GM21528 (cell line): ENCODE measurements around the gene ZSWIM7.
"Not testable (repeated sequence)": the region's sequence is repeated elsewhere in the genome, so short reads cannot be mapped to it uniquely, and the experiment has no call there.

Source experiments
- ATAC-seq: cut with Tn5 transposase; IDR thresholded peaks from one replicate; pipeline ENCODE4 v1.9.1; 2021; ENCODE audit warnings: mild to moderate bottlenecking, moderate library complexity; ENCODE audit not compliant: unreplicated experiment, low FRiP score

The ZSWIM7 gene

GRCh38 chr17:15999974-16000827, 697 bp upstream of the ZSWIM7 start:
- ATAC-seq: peak; percentile 48

GRCh38 chr17:15998031-15998562, 1.4 kb downstream of the ZSWIM7 start:
- no peak for ATAC-seq

GRCh38 chr17:15996322-15996721, 3.2 kb downstream of the ZSWIM7 start:
- ATAC-seq: no peak

- ATAC-seq: no peak
Measured at GRCh38 chr17:15981646-15982580, 17.6 kb downstream of the ZSWIM7 start.

GRCh38 chr17:15981208-15981607, 18.3 kb downstream of the ZSWIM7 start:
- peak; percentile 76 for ATAC-seq

- ATAC-seq: not testable (repeated sequence)
Measured at GRCh38 chr17:15979013-15979412, 20.5 kb downstream of the ZSWIM7 start.

GRCh38 chr17:15978606-15979005, 20.9 kb downstream of the ZSWIM7 start:
- no peak for ATAC-seq

GRCh38 chr17:15977894-15978293, 21.6 kb downstream of the ZSWIM7 start:
- ATAC-seq: no peak

- ATAC-seq: no peak
Measured at GRCh38 chr17:15973834-15974233, 25.7 kb downstream of the ZSWIM7 start.

- no peak for ATAC-seq
Measured at GRCh38 chr17:15973016-15973415, 26.5 kb downstream of the ZSWIM7 start.

- no peak for ATAC-seq
Measured at GRCh38 chr17:15972497-15972951, 27.0 kb downstream of the ZSWIM7 start.

- ATAC-seq: no peak
Measured at GRCh38 chr17:15971882-15972281, 27.6 kb downstream of the ZSWIM7 start.

GRCh38 chr17:15971098-15971678, 28.3 kb downstream of the ZSWIM7 start:
- ATAC-seq: no peak

GRCh38 chr17:15970500-15970899, 29.0 kb downstream of the ZSWIM7 start:
- no peak for ATAC-seq

- ATAC-seq: no peak
Measured at GRCh38 chr17:15969463-15969862, 30.0 kb downstream of the ZSWIM7 start.

GRCh38 chr17:15967706-15968399, 31.7 kb downstream of the ZSWIM7 start:
- no peak for ATAC-seq

GRCh38 chr17:15966879-15967248, 32.6 kb downstream of the ZSWIM7 start:
- no peak for ATAC-seq

GRCh38 chr17:15966183-15966878, 33.2 kb downstream of the ZSWIM7 start:
- ATAC-seq: no peak

- no peak for ATAC-seq
Measured at GRCh38 chr17:15965528-15965927, 34.0 kb downstream of the ZSWIM7 start.
